OCI-LY1 (cell line): Measurements from ENCODE around the gene MFAP2.

Source experiments
- EZH2 ChIP-seq: fragments of 200-600 bp; sonication (generic), shearing (Covaris generic); IDR thresholded peaks from 2 replicates; pipeline ENCODE4 v1.8.0; 2017; ENCODE audit warnings: borderline replicate concordance, mixed run types, mild to moderate bottlenecking, antibody characterized with exemption, low read length, moderate library complexity, mixed read lengths
- TF ChIP-seq, protein P1 (sequence below): fragments of 200-600 bp; sonication (generic), shearing (Covaris generic); IDR thresholded peaks from 2 replicates; pipeline ENCODE4 v1.5.1; 2017; ENCODE audit warnings: mild to moderate bottlenecking, antibody characterized with exemption, low read length, moderate library complexity, mixed read lengths

DNA sequence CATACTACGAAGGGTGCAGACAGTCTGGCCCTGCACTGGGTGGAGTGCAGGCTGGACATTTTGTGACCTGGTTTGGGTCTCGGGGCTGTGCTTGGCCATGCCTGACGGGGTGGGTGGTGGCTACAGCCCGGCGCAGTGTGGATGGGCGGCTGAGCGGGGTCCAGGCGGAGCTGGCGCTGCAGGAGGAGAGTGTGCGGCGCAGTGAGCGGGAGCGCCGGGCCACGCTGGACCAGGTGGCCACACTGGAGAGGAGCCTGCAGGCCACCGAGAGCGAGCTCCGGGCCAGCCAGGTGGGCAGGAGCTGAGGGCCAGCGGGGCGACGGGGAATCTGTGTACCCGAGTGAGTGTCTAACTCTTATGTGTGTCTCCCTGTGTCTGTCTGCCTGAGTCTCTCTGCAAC is 14.1 kb downstream of the MFAP2 start:
- TF ChIP-seq, protein P1, sequence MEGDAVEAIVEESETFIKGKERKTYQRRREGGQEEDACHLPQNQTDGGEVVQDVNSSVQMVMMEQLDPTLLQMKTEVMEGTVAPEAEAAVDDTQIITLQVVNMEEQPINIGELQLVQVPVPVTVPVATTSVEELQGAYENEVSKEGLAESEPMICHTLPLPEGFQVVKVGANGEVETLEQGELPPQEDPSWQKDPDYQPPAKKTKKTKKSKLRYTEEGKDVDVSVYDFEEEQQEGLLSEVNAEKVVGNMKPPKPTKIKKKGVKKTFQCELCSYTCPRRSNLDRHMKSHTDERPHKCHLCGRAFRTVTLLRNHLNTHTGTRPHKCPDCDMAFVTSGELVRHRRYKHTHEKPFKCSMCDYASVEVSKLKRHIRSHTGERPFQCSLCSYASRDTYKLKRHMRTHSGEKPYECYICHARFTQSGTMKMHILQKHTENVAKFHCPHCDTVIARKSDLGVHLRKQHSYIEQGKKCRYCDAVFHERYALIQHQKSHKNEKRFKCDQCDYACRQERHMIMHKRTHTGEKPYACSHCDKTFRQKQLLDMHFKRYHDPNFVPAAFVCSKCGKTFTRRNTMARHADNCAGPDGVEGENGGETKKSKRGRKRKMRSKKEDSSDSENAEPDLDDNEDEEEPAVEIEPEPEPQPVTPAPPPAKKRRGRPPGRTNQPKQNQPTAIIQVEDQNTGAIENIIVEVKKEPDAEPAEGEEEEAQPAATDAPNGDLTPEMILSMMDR: no peak
- TF ChIP-seq EZH2: no peak
